Endothelial cell of umbilical vein (primary cell): Measurements from ENCODE around the gene TRIM71. TPM values are rescaled to one million over a fixed set of nuclear protein-coding genes. Genes with fewer than 3 reads are reported as not detected.
A peak's percentile ranks its signal among the peaks of the same experiment; 100 is the strongest.
"Not testable (repeated sequence)": the region's sequence is repeated elsewhere in the genome, so short reads cannot be mapped to it uniquely, and the experiment has no call there.

Source experiments
- BruUV-seq: library from RNA; stranded (reverse); fragments of 400-500 nt; replicated peaks from 2 replicates; lab custom pipeline; 2021; lab: Mats Ljungman, UMichigan
- CTCF ChIA-PET: fragments of 300-600, 350-600 bp; sonication (Branson Sonifier 250); formaldehyde crosslinking; loops from one replicate; lab custom pipeline; 2021; ENCODE audit warnings: antibody characterized with exemption, inconsistent platforms; lab: Charles Lee
- POLR2A ChIA-PET: fragments of 300-600, 350-600 bp; sonication (Branson Sonifier 250); formaldehyde crosslinking; loops from one replicate; lab custom pipeline; 2021; ENCODE audit warnings: antibody characterized with exemption, inconsistent platforms; lab: Charles Lee
- DNase-seq: peaks from one replicate; pipeline ENCODE4 v3.0.0-alpha.2; 2011; ENCODE audit warnings: low read depth, low spot score
- FAIRE-seq: peaks from 2 replicates; lab custom pipeline; 2011; peaks lifted over from hg19 to GRCh38; lab: Jason Lieb, UNC
- H2AFZ ChIP-seq: 2 replicates; pipeline ENCODE4 v1.6.0; 2012; ENCODE audit warnings: low read depth, low read length, control low read depth, inconsistent platforms
- H3K27ac ChIP-seq: 2 replicates; pipeline ENCODE4 v1.5.1; 2011; ENCODE audit warnings: low read depth, mild to moderate bottlenecking, control low read depth, low read length, moderate library complexity; ENCODE audit not compliant: insufficient read depth
- H3K27me3 ChIP-seq, 2 experiments: 2 replicates each; pipeline versions ENCODE4 v1.6.0 to v1.6.1; 2011; ENCODE audit warnings: low read length in 2 of 2, mixed read lengths in 1 of 2; ENCODE audit not compliant: control insufficient read depth in 2 of 2, insufficient read depth in 2 of 2
- H3K36me3 ChIP-seq, 2 experiments: 2 replicates in 1 of 2; 3 replicates in 1 of 2; pipeline ENCODE4 v1.5.1; 2011; ENCODE audit warnings: low read length in 2 of 2, mild to moderate bottlenecking in 1 of 2, moderate library complexity in 1 of 2; ENCODE audit not compliant: control insufficient read depth in 2 of 2, insufficient read depth in 2 of 2; ENCODE audit errors: extremely low read depth in 1 of 2
- H3K4me1 ChIP-seq: 3 replicates; pipeline ENCODE4 v1.5.1; 2011; ENCODE audit warnings: mild to moderate bottlenecking, low read length; ENCODE audit not compliant: control insufficient read depth, insufficient read depth; ENCODE audit errors: extremely low read depth
- H3K4me2 ChIP-seq: 2 replicates; pipeline ENCODE4 v1.6.1; 2011; ENCODE audit warnings: low read length, control low read depth, mixed read lengths; ENCODE audit not compliant: insufficient read depth
- H3K4me3 ChIP-seq, 3 experiments: fragments of 200-600 bp in 1 of 3; sonication (generic), shearing (Covaris generic) in 1 of 3; replicated peaks in 1 of 3; 2 replicates each; pipeline ENCODE4 v1.5.1; 2011 to 2016; ENCODE audit warnings: control low read depth in 3 of 3, low read length in 3 of 3, mild to moderate bottlenecking in 2 of 3, inconsistent platforms in 1 of 3, low read depth in 1 of 3, moderate library complexity in 1 of 3; ENCODE audit not compliant: insufficient read depth in 1 of 3
- H3K79me2 ChIP-seq: 2 replicates; pipeline ENCODE4 v1.6.0; 2012; ENCODE audit warnings: low read length, inconsistent platforms; ENCODE audit not compliant: control insufficient read depth, insufficient read depth
- H3K9ac ChIP-seq: replicated peaks from 2 replicates; pipeline ENCODE3; 2011; ENCODE audit warnings: low read length, control low read depth; ENCODE audit not compliant: insufficient read depth; ENCODE audit errors: extremely low read depth
- H3K9me1 ChIP-seq: replicated peaks from 3 replicates; pipeline ENCODE4 v1.6.0; 2011; ENCODE audit warnings: mild to moderate bottlenecking, low read length; ENCODE audit not compliant: control insufficient read depth, insufficient read depth; ENCODE audit errors: extremely low read depth
- H3K9me3 ChIP-seq: replicated peaks from 2 replicates; pipeline ENCODE4 v1.5.1; 2012; ENCODE audit warnings: low read length, inconsistent platforms; ENCODE audit not compliant: control insufficient read depth, insufficient read depth
- H4K20me1 ChIP-seq: replicated peaks from 2 replicates; pipeline ENCODE3; 2011; ENCODE audit warnings: mild to moderate bottlenecking, low read length; ENCODE audit not compliant: control insufficient read depth, insufficient read depth; ENCODE audit errors: extremely low read depth
- CTCF ChIP-seq, 2 donors: IDR thresholded peaks; 1 replicate in 1 of 2; 2 replicates in 1 of 2; pipeline ENCODE4 v1.5.1; 2011; ENCODE audit warnings: low read length in 2 of 2, mild to moderate bottlenecking in 2 of 2, moderate library complexity in 2 of 2, control low read depth in 1 of 2, inconsistent platforms in 1 of 2, low read depth in 1 of 2; ENCODE audit not compliant: insufficient read depth in 1 of 2; ENCODE audit errors: extremely low read depth in 1 of 2
- EZH2 ChIP-seq: IDR thresholded peaks from 2 replicates; pipeline ENCODE4 v1.6.1; 2012; ENCODE audit warnings: borderline replicate concordance, low read depth, mild to moderate bottlenecking, moderate library complexity, low read length, inconsistent platforms; ENCODE audit not compliant: severe bottlenecking
- FOS ChIP-seq: IDR thresholded peaks from 2 replicates; pipeline ENCODE4 v1.6.1; 2011; ENCODE audit warnings: mild to moderate bottlenecking, low read length, moderate library complexity, borderline replicate concordance; ENCODE audit not compliant: insufficient read depth
- GATA2 ChIP-seq: IDR thresholded peaks from 2 replicates; pipeline ENCODE4 v1.7.0; 2011; ENCODE audit warnings: low read depth, mild to moderate bottlenecking, moderate library complexity, mixed read lengths, low read length; ENCODE audit not compliant: insufficient read length, insufficient read depth
- JUN ChIP-seq: IDR thresholded peaks from 2 replicates; pipeline ENCODE4 v1.6.1; 2011; ENCODE audit warnings: borderline replicate concordance, low read depth; ENCODE audit not compliant: insufficient read length, insufficient read depth
- MAX ChIP-seq: IDR thresholded peaks from 2 replicates; pipeline ENCODE4 v1.6.1; 2011; ENCODE audit not compliant: insufficient read depth, insufficient read length
- MYC ChIP-seq: IDR thresholded peaks from one replicate; pipeline ENCODE4 v1.6.1; 2011; ENCODE audit warnings: mild to moderate bottlenecking, low read depth, low read length
- POLR2A ChIP-seq: IDR thresholded peaks from 2 replicates; pipeline ENCODE4 v1.6.1; 2012; ENCODE audit warnings: low read depth, mild to moderate bottlenecking, control low read depth, low read length
- POLR2AphosphoS5 ChIP-seq: IDR thresholded peaks from 2 replicates; pipeline ENCODE4 v1.6.1; 2012; ENCODE audit warnings: low read depth, mild to moderate bottlenecking, control low read depth, low read length, moderate library complexity; ENCODE audit not compliant: insufficient read depth
- dilution Hi-C: fragments of 300-500 bp; cut with MboI; formaldehyde crosslinking; loops from one replicate; pipeline ENCODE4 v1.15.0; 2019; ENCODE audit warnings: low sequenced_read_pairs; ENCODE audit not compliant: extremely low pct_ligation_motif_present
- intact Hi-C: fragments of 100-400 bp; cut with micrococcal nuclease; formaldehyde crosslinking; loops from one replicate; pipeline ENCODE4 v1.10.0; 2022
- polyA plus RNA-seq, 4 experiments: library from polyadenylated mRNA; depleted of rRNA in 3 of 4; stranded (reverse) in 3 of 4; unstranded in 1 of 4; fragments of >200 nt; gene quantifications; 2 replicates each; pipeline versions ENCODE4 v1.2.1 to v1.2.3, GENCODE V29; 2011 to 2012; ENCODE audit warnings: missing spikeins in 1 of 4
- total RNA-seq: library from RNA; stranded (reverse); gene quantifications from 2 replicates; pipeline ENCODE4 v1.2.3, GENCODE V29; 2021

TRIM71 gene
- total and polyA plus RNA-seq, 2 donors (not counting 3 experiments of a cell fraction or from before 2014, with no cell fraction given) = not detected

GRCh38 chr3:32781969-32782270, 35.9 kb upstream of the TRIM71 start:
- H3K79me2 ChIP-seq, H2AFZ ChIP-seq, H4K20me1 ChIP-seq, H3K36me3 ChIP-seq, H3K27me3 ChIP-seq, BruUV-seq, H3K4me3 ChIP-seq, DNase-seq, H3K9me3 ChIP-seq, POLR2A ChIA-PET, H3K27ac ChIP-seq, H3K4me1 ChIP-seq, H3K9me1 ChIP-seq, FAIRE-seq, dilution Hi-C loops, H3K9ac ChIP-seq: not testable (repeated sequence)
- peak overlapping the region; percentile 66 for H3K4me2 ChIP-seq
- intact Hi-C loops = loop anchor here (1.0 to 2.0 kb wide), 2 partner anchors 49 to 97 kb away; partner anchors contain the start of gene CNOT10
- CTCF ChIA-PET = interaction anchor here (0.9 to 2.0 kb wide), 11 partner anchors 12 to 121 kb away, joined by 3 to 14 read pairs (median 8); no protein-coding TSS in a partner anchor

GRCh38 chr3:32782407-32782806, 35.4 kb upstream of the TRIM71 start:
- no peak for TF ChIP-seq FOS
- TF ChIP-seq MYC = no peak
- TF ChIP-seq EZH2 = no peak
- TF ChIP-seq POLR2A = no peak
- TF ChIP-seq GATA2 = no peak
- no peak for TF ChIP-seq MAX
- no peak for TF ChIP-seq JUN
- no peak for TF ChIP-seq CTCF (IDR thresholded peaks at IDR 0.05; ENCODE audit: extremely low read depth in 1 of 2, insufficient read depth in 1 of 2, low read depth in 1 of 2, low read length in 2 of 2)
- TF ChIP-seq POLR2AphosphoS5 = no peak
- Histone ChIP-seq H3K9me3 (no peaks in the 10 kb centered on the region), H3K79me2 (no peaks in the 10 kb centered on the region), H3K9me1 (no peaks in the 10 kb centered on the region), H3K4me3 (no peak overlapping the region), H3K9ac (no peak overlapping the region), H4K20me1 (no peaks in the 10 kb centered on the region), H3K4me2 (no peak overlapping the region), H2AFZ (no peak overlapping the region), H3K36me3 (no peaks in the 10 kb centered on the region), H3K4me1 (peaks cover 4% of the 10 kb centered on the region), H3K27me3 (no peaks in the 10 kb centered on the region), H3K27ac (no peak overlapping the region)
- FAIRE-seq (no peak), DNase-seq (no peak)
- no TSS peak for BruUV-seq
- POLR2A ChIA-PET = no interaction called here
- dilution Hi-C loops = no loop called here
- intact Hi-C loops = no loop called here
- CTCF ChIA-PET = interaction anchor here (1.6 kb wide), 1 partner anchor 49 kb away, joined by 5 read pairs; no protein-coding TSS in a partner anchor
